ENCODE results near the gene CLEC17A.
"Not testable (repeated sequence)": the region's sequence is repeated elsewhere in the genome, so short reads cannot be mapped to it uniquely, and the experiment has no call there.

CLEC17A gene, protein sequence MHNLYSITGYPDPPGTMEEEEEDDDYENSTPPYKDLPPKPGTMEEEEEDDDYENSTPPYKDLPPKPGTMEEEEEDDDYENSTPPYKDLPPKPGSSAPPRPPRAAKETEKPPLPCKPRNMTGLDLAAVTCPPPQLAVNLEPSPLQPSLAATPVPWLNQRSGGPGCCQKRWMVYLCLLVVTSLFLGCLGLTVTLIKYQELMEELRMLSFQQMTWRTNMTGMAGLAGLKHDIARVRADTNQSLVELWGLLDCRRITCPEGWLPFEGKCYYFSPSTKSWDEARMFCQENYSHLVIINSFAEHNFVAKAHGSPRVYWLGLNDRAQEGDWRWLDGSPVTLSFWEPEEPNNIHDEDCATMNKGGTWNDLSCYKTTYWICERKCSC

DNA sequence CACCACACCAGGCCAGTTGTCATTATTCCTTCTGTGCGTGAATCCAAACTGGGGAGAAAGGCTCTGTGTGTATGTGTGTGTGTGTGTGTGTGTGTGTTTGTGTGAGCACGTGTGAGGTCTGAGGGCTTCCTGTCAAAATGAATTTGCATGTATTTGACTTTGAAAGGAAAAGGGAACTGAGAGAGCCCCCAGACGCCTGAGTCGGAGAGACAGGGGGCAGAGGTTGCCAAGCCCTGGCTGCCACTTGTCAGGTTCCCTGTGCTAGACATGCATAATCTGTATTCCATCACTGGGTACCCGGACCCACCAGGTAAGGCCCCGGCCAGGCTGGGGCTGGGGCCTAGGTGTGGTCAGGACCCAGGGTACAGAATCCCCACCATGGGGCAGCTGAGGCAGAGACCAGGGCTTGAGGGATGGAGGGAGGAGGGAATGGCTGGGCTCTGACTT is at the start of gene CLEC17A:
CLEC17A (plus strand) TSS at position 191 of the 447 bp plus-strand sequence; CDS start at position 268, 77 bp downstream.
- DNase-seq: no peak

DNA sequence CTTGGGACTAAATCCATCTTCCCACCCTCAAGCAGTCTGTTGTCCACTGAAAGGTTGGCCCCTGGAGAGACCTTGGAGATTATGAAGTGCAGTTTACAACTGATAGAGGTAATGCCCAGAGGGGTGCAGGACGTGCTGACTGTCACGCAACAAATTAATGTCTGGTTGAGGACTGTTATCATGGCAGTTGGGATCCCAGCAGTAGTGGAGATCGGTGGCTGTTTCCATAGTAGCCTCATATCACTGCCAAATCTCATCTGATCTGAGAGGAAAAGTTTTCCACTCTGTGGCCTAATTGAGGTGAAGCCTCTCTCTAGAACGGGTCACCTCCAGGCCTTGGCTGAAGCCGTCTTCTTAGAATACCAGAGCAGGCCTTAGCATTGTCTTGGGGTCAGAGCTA is 49.4 kb upstream of the CLEC17A start:
- DNase-seq: no peak

DNA sequence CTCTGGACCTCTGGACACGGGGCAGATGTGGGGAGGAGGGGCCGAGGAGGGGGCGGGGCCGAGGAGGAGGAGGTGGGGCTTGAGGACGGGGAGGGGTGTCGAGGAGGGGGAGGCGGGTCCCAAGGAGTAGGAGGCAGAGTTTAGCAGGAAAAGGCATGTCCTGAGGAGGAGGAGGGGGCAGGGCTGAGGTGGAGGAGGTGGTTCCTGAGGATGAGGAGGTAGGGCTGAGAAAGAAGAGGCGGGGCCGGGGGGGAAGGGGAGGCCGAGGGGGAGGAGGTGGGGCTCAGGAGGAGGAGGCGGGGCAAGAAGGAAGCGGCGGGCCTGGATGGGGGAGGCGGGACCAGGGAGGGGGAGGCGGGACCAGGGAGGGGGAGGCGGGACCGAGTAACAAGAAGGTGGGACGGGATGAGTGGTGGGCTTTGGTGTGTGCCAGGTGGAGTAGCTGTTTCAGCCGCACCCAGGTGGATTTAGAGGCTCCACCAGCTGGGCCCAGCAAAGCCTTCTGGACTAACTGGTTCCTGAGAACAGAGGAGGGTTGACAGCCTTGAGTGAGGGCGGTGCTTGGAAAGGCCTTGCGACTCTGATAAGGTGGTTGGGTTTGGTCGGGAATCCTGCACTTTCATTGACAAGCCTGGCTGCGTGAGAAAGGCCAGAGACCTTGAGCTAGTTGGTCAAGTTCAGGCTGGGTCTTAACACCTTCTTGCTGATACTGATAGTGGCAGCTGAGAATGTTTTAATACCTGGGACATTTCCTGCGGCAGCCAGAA is 45.8 kb upstream of the CLEC17A start:
- peak; percentile 59 for DNase-seq

DNA sequence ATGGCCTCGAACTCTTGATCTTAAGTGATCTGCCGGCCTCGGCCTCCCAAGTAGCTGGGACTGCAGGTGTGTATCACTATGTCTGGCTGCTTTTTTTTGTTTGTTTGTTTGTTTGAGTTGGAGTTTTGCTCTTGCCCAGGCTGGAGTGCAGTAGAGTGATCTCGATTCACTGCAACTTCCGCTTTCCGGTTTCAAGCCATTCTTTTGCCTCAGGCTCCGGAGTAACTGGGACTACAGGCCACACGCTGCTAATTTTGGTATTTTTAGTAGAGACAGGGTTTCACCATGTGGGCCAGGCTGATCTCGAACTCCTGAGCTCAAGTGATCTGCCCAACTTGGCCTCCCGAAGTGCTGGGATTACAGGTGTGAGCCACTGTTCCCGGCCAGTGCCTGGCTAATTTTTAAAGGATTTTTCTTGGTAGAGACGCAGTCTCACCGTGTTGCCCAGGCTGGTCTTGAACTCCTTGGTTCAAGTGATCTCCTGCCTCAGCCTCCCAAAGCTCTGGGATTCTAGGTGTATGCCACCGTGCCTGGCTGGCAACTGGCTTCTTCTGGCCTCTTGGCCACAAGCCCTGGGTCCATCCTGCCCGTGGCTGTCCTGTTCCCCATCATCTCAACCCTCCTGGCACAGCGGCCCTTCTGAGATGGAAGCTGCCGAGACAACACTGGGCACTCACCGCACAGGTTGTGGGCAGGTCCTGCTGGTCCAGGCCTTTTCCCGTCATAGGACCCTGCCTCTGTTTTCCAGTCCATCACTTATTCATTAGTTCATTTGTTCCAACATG is 42.0 kb upstream of the CLEC17A start:
- no peak for DNase-seq

DNA sequence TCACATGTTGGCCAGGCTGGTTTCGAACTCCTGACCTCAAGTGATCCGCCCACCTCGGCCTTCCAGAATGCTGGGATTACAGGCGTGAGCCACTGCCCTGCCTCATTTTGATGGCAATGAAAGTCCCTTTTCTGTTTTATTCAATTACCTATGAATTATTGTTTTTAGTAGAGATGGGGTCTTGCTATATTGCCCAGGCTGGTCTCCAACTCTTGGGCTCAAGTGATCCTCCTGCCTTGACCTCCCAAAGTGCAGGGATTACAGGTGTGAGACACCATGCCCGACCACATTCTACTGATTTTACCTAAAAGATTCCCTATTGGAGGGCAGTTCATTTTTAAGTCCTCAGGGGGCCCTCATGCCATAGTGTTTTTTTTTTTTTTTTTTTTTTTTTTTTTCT is 40.9 kb upstream of the CLEC17A start:
- DNase-seq: not testable (repeated sequence)

DNA sequence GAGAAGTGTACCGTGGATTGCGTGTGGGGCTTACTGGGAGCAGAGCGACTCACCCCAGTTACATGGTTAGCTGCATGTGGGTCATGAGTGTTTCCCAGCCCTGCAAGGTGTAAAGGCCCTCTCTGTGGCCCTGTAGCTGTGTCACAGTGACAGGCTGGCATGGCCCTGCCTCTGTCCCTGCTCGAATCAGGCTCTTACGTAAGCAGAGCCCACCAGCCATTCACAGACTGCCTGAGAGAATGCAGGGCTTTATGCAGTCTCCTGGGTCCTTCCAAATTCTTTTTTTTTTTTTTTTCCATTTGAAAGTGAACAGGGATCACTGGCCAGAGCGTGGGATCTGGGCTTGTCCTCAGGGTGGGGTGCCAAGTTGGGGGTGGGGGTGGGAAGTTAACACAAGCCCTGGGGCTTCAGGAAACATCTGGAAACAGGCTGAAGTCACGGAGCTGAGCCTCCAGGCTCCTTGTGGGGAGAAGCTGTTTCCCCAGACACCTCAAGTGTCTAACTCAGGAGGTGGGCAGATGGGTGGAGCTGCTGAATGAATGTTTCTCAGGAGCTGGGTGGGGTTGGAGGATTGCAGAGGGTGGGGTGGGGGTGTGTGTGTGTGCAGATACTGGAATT is 40.1 kb upstream of the CLEC17A start:
- DNase-seq: no peak

DNA sequence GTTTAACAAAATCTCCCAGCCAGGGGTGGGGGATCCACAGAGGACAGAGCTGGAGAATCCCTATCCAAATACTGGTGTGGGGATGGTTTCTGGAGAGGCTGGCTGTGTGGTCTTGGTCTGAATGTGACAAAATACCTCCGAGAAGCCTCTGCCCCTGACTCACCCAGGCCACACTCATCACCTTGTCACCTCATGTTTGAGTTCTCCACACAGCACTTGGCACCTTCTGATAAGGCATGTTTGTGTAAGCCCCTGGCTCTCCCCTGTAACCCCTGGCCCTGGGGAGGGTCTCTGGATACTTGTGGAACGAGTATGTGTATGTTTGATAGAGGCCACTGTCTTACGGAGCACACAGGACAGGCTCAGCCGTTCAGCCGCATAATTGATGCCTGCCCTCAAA is 38.8 kb upstream of the CLEC17A start:
- DNase-seq: no peak

DNA sequence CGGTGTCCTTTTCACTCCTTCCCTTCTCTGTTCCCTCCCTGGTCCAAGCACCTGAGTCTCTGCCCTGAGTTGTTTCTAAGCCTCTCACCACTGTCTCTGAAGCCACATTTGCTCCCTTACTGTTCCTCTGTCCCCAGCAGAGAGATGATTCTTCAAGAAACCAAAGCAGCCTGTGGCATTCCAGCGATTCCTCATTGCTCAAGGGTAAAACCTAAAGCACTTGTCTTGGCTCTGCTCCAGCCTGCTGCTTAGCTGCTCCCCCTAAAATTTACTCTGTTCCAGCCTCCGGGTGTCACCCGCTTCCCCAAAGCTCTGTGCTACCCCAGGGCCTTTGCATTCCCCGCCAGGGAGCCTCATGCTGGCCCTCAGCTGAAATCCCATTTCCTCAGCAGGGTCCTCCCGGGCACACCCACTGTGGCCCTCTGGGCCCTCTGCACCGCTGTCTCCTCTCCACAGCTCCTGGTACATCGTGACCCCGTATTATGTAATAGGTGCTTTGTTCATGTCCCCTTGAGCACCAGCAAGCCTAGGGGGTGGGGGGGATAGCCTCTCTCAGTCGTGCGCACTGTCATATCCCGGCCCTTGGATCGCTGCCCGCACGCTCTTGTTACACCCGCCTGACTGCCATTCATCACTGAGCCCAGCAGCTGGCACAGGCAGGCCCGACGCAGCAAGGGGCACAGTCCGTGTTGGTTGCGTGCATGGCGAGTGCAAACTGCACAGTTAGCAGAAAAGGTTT is 37.7 kb upstream of the CLEC17A start:
- DNase-seq: peak; percentile 99

DNA sequence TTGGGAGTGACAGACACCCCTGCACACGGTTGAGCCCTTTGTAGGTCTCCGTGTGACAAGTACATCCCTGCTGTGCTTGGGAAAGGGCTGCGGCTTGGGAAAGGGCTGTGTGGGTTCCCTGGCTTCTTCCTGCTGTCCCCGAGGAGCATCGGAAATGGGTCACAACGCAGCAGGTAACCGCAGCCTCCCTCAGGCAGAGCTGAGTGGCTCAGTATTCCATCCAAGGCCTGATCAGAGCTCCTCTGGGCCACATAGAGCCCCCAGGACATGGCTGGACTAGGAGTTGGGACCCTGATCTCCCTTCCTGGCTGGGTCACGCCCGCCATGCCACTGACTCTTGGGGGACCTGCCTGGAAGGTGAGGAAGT is 37.2 kb upstream of the CLEC17A start:
- no peak for DNase-seq

DNA sequence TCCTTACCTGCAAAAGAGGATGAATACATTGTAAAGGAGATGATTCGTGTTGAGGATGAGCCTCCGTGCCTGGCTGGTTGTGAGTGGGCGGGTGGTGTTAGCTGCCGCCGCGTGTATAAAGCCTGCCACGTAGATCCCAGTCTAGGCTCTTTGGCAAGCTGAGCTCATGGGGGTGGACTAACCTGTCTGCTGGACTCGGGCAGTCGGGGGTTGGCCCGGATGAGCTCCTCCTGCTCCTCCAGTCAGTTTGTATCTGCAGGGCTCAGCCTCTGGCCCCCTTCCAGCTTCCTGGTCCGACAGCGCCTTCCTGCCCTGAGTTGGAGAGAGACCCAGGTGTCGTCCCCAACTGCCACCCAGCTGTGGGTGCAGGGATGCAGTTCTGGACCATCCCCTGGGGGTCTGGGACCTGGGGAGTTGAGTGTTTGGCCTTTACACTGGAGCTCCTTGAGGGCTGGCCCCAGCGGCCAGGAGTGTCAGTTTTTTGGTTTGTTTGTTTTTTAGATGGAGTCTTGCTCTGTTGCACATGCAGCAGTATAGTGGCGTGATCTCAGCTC is 32.6 kb upstream of the CLEC17A start:
- DNase-seq: peak; percentile 61

DNA sequence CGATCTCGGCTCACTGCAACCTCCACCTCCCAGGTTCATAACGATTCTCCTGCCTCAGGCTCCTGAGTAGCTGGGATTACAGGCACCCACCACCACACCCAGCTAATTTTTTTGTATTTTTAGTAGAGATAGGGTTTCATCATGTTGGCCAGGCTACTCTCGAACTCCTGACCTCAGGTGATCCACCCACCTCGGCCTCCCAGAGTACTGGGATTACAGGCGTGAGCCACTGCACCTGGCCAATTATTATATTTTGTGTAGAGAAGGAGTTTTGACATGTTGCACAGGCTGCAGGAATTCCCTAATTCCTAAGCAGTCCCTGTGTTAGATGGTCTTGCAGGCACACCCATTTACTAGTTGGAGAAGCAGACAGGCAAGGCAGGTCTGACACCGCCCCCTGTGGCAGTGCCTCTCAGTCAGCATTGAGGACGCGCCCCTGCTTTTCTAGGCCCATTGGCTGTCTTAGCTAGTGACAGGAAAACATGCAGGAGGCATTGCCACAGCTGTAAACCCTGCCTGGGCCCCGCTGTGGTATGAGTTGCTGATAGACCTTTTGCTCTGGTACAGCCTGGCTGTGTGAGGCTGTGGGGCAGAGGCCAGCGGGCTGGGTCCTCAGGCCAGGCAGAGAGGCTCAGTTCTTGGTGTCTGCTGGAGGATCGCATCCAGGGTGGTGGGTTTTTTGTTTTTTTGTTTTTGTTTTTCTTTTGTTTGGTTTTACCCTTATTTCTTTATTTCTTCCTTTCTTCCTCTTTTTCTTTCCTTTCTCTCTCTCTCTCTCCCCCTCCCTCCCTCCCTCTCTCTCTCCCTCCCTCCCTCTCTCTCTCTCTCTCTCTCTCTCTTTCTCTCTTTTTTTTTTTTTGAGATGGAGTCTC is 31.5 kb upstream of the CLEC17A start:
- DNase-seq: peak; percentile 34

DNA sequence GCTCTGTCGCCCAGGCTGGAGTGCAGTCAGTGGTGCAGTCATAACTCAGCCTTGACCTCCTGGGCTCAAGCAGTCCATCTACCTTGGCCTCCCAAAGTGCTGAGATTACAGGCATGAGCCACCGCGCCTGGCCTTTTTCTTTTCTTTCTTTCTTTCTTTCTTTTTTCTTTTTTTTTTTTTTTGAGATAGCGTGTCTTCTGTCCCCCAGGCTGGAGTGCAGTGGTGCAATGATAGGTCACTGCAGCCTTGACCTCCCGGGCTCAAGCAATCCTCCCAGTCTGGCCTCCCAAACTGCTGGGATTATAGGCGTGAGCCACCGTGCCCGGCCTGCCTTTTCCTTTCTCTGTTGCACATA is 30.9 kb upstream of the CLEC17A start:
- not testable (repeated sequence) for DNase-seq

DNA sequence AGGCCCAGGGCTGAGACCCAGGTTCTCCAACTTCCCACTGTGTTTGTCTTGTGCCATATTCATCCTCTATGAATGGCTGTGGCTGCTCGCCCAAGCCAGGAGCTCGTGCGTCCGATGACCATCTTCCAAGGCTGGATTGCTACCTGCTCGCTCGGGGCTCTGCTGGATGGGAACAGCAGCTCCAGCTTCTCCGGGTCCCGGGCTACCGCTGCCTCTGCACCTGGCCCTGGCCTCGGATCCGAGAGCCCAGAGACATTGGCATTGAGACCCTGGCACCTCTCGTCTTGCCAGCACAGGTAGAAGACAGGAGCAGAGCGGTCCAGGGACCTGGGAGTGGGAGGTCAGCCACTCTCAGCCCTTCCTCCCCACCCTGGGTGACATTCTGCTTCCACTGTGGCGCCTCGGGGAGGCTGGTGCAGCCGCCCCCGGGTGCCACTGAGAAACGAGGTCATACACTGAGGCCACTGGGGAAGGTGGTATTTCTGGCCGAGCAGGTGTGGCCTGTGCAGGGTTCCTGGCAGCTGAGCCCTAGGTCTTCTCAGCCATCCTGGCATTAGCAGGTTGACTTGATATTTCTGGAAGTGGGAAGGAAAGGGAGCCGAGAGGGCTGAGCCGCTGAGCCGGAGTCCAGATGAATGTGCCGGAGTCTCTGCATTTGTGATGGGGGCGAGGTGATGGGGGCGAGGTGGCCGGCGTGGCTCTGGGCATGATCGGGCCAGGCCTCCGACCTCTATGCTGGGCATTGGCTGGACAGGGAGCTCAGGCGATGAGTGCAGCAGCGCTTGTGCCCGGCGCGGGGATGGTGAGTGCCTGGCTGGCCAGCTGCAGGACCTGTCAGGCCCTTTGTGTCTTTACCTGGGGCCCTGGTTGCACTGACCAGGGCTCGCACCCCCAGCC is 29.6 kb upstream of the CLEC17A start:
- no peak for DNase-seq

DNA sequence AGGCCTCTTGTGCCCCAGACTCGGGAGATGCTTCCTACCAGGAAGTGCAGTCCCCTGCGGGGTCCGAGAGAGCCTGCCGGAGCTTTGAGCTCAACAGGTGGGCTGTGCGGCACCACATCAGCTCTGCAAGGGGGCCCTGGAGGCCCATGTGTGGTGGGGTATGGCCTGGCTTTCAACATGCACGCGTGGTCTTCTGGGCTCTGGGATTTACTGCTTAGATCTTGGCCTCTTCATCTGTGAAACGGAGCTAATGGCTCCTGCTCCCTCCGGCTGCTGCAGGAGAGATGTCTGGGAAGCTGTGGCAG is 29.0 kb upstream of the CLEC17A start:
- no peak for DNase-seq

DNA sequence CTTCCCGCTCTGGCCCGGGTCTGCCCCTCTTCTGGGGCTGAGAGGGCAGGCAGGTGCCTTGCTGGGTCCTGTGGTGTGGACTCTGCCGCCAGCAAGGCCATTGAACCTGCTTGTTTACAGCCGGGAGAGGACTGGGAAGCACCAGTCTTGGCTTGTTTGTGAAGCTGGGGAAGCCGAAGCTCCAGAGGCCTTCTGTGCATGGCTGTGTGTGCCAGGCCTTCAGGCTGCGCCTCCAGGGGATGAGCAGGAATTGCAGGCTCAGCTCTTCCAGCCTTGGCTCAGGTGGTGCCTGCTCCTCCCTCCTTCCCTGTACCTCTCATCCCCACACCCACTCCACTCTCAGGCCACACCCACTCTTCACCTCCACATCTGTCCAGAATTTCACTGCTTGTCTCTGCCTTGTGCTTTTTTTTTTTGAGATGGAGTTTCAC is 28.5 kb upstream of the CLEC17A start:
- peak; percentile 88 for DNase-seq

DNA sequence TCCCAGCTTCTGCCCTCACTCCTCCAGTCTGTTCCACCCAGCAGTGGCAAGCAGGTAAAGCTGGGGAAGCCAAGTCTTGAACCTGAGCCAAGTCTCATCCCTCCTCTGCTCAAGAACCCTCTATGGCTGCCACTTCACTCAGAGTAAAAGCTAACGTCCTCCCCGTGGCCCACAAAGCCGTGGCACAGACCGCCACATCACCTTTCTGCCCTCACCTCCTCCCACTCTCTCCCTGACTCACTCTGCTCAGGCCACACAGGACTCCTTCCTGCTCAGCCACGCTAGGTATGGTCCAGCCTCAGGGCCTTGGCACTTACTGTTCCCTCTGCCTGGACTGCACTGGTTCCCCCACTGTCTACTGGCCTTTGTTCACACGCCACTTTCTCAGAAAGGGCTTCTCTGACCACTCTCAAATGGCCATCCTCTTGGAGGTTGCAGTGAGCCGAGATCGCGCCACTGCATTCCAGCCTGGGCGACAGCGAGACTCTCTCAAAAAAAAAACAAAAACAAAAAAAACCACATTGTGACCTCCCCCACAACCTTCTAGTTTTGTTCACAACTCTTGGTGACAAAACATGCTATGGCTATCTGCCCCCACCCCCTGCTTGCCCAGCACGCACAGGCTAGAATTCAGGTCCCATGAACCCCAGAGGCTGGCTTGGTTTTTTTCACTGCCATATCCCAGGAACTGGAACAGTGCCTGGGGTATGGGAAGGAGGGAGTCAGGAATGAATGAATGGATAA is 26.8 kb upstream of the CLEC17A start:
- no peak for DNase-seq

DNA sequence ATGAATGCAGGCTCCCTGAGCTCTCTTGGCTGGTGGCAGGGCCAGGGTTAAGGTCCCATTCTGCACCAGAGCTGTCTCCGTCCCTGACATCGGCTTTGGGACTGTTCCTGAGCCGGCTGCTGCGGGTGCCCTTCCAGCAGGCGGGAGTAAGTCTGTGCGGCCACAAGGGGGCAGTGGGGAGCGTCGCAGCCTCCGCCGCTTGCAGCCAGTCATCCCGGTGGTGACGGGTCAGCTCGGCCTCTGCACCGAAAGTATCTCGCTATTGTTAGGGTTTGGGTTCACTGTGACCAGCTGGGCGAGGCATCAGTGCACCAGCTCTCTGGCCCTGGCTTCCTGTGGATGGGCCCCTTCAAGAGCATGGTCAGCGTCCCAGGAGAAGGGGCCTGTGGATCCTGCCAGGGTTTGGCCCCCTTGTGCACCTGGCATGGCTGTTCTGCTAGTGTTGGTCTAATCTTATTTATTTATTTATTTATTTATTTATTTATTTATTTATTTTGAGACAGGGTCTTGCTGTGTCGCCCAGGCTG is 26.2 kb upstream of the CLEC17A start:
- DNase-seq: peak; percentile 72

DNA sequence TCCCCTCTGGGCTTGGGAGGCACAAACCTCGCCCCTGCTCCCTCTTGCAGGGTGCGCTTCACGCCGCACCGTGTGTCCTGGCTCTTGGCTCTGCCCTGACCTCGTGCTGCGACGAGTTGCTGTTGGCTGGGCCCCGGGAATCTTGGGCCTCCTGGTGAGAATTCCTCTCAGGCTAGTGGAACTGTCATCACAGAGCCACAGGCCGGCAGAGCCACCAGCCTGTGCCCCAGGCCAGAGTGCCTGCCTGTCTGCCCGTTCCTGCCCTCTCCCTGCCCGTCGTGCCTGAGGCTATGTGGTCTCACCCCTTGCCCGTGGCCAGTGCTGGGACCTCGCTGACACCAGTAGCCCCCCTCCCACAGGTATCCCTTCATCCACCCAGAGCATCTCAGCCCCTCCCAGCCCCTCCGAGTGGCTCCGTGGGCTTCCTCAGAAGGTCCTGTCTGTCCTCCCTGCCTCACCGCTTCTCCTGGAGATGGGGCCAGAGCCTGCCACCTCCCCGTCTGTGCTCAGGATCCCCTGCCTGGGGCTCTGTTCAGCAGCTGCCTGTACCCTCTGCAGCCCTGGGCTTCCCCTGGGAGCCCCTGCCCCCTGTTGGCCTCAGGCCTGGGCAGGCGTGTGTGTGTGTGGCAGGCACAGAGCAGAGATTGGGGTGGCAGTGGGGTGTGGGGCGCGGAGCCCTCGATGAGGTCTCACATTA is 24.4 kb upstream of the CLEC17A start:
- no peak for DNase-seq

All from NCI-H69 (cell line).